HG02840 (cell line): Measurements from ENCODE around the gene SPAG7.

Experiments used
- ATAC-seq: cut with Tn5 transposase; IDR thresholded peaks from one replicate; pipeline ENCODE4 v1.9.1; 2021; ENCODE audit warnings: mild to moderate bottlenecking, moderate library complexity, moderate number of reproducible peaks; ENCODE audit not compliant: unreplicated experiment, low FRiP score

SPAG7 gene

DNA sequence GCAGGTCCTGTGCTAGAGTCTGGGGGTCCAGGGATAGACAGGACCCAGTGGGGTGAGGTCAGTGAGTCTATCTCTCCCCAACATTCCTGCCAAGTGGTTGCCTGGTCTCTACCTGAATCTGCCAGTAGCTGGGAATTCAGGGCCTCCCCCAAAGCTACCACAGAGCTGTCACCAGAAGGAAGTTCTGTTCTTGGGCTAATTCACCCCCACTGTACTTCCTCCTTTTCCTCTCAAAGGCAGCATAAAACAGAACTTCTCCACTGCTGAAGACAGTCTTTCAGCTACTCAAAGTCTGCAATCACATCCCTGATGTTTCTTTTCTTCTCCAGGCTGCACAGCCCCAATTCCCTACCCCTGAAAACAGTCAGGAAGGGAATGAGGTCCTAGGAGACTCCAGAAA is 11.1 kb upstream of the SPAG7 start:
- ATAC-seq: no peak

GRCh38 chr17:4974115-4974670 is 6.6 kb upstream of the SPAG7 start:
- no peak for ATAC-seq

DNA sequence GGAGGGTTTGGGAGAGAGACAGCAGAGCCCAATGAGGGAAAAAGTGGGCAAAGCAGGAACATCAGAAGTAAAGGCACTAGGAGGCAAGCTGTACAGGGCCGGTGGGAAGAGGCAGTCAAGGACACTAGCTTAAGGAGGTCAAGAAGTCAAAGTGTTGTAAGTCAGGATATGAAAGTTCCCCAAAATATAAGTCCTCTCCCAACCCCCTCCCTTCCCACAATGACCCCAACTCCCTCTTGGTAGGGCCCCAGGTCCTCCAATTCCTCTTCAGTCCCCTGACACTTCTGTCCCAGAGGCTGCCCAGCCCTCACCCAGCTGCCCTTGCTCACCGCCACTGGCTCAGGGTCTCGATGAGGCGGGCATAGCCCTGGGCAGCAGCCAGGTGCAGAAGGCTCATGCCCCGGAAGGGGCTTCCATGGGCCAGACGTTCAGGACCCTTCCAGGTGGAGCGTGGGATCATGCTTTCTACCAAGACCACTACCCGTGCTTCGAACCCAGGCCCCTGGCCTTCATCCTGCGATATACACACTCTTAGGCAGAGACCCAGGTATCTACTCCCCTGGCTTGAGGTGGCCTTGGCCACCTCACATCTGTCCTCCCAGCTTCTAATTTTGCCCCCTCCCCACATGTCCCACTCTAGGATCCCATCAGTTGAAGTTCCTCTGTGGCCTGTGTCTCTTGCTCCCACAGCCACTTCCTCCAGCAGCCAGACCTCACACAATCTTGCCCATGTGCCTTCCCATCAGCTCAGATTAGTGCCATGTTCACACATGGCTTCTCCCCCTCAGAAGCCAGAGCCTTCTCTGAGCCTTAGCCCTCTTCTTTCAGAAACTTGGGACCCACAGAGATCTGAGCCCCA is 5.9 kb upstream of the SPAG7 start:
- ATAC-seq: no peak

- no peak for ATAC-seq
Observed at GRCh38 chr17:4972752-4973151, 5.1 kb upstream of the SPAG7 start.

- ATAC-seq: no peak
Observed at GRCh38 chr17:4972322-4972721, 4.7 kb upstream of the SPAG7 start.

GRCh38 chr17:4971826-4972225 is 4.2 kb upstream of the SPAG7 start:
- ATAC-seq: no peak

GRCh38 chr17:4970273-4970672 is 2.7 kb upstream of the SPAG7 start:
- ATAC-seq: no peak

- ATAC-seq: no peak
Observed at GRCh38 chr17:4969551-4970173, 2.0 kb upstream of the SPAG7 start.

- ATAC-seq: no peak
Observed at GRCh38 chr17:4969047-4969550, 1.5 kb upstream of the SPAG7 start.

DNA sequence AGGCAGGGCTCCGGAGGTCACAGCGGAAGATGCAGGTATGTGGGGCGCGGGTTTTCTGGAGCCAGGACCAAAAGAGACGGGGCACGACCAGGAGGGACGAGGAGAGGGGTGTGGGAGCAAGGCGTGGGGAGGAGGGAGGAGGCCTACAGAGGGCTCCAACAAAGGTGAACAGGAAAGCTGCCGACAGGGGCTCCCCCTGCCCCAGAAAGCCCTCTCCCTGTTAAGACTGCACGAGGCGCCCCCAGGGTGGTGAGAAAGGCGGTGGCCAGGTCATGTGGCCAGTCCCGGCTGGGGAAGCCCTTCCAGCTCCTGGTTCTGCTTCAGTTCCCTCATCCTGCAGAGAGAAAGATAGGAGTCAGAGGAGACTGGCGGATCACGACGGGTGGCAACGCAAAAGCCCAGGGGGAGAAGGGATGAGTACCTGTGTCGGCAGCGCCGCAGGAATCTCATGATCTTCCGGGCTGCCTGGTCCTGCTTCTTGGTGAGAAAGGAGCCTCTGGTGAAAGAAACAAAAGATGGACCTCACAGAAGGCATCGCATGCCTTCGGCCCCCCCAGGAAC is 949 bp upstream of the SPAG7 start:
- no peak for ATAC-seq

DNA sequence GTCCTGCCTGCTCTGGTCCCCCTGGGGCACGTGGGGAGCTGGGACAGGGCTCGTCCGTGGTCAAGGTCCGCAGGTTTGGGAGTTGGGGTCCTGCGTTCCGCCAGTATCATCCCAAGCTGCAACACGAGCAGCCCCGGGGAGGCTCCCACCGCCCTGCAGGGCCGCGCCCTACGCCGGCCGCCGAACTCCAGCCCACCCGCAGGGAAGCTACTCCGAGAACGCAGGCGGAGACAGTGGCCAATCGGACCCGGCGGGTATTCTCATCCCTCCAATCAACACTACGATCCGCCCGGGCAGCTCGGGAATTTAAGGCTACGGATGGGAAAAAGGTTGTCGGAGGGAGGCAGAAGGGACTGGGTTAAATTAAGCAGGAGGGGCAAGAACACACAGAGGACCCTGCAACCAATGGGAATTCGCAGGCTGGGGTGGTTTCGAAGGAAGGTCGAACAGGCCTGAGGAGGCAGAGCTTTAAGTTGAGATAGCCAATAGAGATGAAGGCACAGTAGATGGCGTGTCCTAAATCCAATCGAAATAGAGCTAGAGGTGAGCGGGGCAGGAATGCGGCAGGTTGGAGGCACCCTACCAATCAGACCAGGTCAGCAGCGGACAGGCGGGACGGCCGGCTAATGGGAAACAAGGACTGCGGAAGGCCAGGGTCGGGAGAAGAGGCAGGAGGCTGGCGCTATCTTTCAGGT is 626 bp downstream of the SPAG7 start:
- ATAC-seq: peak; percentile 76

DNA sequence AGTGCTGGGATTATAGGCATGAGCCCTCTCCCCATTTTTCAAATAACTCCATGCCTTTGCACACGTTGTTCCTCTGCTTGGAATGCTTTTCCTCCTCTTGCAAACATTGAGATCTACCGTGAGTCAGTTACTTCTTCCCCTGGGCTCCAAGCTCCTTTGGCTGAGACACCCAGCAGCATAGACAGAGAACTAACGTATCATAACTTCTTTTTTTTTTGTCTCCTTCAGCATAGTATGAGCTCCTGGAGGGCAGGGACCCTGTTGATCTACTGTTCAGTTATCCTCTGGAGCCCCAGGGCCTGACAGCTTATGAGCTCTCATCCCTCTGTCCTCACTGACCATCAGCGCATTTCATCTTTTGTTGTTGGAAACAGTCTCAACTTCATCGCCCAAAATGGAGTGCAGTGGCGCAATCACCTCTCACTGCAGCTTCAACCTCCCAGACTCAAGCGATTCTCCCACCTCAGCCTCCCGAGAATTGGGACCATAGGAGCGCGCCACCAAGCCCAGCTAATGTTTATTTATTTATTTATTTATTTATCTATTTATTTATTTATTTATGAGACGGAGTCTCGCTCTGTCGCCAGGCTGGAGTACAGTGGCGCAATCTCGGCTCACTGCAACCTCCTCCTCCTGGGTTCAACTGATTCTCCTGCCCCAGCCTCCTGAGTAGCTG is 2.2 kb downstream of the SPAG7 start:
- ATAC-seq: no peak

GRCh38 chr17:4960279-4960922 is 7.2 kb downstream of the SPAG7 start:
- ATAC-seq: no peak

DNA sequence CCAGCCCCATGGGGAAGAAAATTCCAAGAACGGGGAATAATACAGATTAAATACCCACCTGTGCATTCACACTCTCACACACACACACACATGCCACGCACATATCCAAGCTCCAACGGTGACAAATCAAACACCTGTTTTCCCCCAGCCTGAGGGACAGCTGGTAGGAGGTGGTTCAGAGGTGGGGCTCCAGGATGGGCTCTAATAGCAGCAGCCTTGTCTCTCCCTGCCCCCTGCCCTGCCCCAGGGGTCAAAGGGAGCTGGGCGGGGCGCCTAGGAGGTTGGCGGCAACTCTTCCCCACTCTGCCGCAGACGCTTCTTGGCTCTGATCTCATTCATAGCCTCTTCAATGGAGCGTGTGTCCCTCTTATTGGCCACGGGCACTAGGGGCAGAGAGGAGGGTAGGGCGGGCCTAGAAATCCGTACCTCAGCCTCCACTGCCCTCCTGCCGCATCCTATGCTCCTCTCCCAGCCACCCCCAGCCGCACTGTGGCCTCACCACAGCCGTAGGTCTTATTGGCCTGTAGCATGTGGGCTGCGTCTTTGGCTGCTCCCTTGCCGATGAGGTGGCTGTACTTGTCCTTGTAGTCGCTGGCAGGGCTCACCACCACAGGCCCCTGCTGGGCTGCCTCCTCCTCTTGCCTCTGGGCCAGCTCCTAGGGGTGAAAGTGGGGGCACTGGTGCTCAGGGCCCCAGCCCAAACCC is 8.2 kb downstream of the SPAG7 start:
- ATAC-seq: no peak

- ATAC-seq: no peak
Observed at GRCh38 chr17:4958102-4958501, 9.5 kb downstream of the SPAG7 start.

DNA sequence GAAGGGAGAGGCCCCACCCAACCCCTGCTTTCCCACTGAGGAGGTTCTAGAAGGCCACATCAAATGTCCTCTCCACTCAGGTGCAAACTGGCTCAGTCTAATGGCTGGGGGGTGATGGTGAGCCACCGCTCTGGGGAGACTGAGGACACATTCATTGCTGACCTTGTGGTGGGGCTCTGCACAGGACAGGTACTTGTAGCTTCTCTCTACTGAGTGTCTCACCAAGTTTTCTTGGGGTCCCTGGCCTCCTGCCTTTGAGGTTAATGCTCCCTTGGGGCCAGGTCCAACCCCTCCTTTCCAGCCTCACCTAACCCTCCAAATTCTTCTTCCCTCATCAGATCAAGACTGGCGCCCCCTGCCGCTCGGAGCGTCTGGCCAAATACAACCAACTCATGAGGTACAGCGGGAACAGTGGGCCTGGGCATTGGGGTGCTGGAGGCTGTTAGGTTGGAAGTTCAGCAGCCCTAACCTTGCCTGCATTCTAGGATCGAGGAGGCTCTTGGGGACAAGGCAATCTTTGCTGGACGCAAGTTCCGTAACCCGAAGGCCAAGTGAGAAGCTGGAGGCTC is 11.0 kb downstream of the SPAG7 start:
- no peak for ATAC-seq

- no peak for ATAC-seq
Observed at GRCh38 chr17:4955091-4955490, 12.5 kb downstream of the SPAG7 start.

DNA sequence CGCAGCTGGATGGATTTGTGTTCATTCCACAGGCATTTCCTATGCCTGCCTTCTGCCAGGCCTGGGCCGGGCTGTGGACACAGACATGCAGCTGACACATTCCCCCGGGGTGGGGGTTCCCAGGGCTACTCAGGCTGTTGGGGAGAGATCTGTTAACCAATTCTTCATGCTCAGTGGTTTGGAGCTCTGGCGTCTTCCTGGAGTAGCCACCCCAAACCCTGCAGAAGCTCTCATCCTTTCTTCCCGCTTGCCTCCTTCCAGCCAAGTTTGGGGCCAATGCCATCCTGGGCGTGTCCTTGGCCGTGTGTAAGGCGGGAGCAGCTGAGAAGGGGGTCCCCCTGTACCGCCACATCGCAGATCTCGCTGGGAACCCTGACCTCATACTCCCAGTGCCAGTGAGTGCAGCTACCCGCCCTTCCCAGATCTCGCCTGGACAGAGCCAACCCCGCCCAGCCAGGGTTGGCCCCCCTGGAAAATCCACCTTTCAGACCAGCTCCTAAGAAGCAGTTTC is 14.1 kb downstream of the SPAG7 start:
- no peak for ATAC-seq
